Left ventricle myocardium superior (tissue), 1 donor: ENCODE data around the gene SPATA7. TPM values are rescaled to one million over a fixed set of nuclear protein-coding genes. Genes with fewer than 3 reads are reported as not detected.

Experiments
- ATAC-seq: fragments of 200-7000 bp; cut with Tn5 transposase; one replicate; pipeline ENCODE4 v1.9.1; 2020; ENCODE audit warnings: mild to moderate bottlenecking, moderate library complexity
- DNase-seq: peaks from one replicate; pipeline ENCODE4 v3.0.0-alpha.2; 2020
- intact Hi-C: fragments of 100-400 bp; cut with micrococcal nuclease; formaldehyde crosslinking; loops from one replicate; pipeline ENCODE4 v1.11.0; 2022
- total RNA-seq: library from RNA; stranded (reverse); fragmentation: NEBNext Ultra II Directional; extraction: Animal tissue kit (Norgen Biotek cat#: 25700); gene quantifications from one replicate; pipeline ENCODE4 v1.2.1, GENCODE V29; 2021
- donor health status: DM: no; HTN: yes; CAD: no; lungs with severe emphysema.

The SPATA7 gene
- total RNA-seq, 1 donor from 2014 or later = 10.3 TPM

DNA sequence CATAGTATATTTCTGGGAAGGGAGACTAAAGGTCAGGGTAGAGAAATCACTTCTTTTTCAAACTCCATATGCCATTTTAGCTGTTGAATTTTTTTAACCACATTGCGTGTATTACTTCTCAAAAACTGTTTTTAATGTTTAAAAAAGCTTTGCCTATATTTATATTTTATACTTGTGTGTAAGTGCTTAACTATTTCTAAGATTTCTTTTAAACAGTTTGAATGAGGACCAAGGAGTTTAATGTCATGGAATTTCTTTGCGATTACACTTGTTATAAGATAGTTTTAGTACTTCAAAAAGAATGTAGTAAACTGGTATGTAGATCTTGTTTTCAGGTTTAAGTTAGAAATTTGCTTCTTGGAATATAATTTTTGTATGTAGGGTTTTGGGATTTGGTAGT is 7.2 kb downstream of the SPATA7 start:
- DNase-seq (no peak), ATAC-seq (no peak)
- intact Hi-C loops = no loop called here

DNA sequence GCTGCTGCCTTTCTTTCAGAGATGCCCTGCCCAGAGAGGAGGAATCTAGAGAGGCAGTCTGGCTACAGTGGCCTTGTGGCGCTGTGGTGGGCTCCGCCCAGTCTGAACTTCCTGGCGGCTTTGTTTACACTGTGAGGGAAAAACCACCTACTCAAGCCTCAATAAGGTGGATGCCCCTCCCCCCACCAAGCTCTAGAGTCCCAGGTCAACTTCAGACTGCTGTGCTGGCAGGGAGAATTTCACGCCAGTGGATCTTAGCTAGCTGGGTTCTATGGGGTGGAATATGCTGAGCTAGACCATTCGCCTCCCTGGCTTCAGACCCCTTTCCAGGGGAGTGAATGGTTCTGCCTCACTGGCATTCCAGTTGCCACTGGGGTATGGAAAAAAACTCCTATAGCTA is 25.6 kb downstream of the SPATA7 start:
- ATAC-seq = no peak
- no peak for DNase-seq
- intact Hi-C loops = no loop called here

DNA sequence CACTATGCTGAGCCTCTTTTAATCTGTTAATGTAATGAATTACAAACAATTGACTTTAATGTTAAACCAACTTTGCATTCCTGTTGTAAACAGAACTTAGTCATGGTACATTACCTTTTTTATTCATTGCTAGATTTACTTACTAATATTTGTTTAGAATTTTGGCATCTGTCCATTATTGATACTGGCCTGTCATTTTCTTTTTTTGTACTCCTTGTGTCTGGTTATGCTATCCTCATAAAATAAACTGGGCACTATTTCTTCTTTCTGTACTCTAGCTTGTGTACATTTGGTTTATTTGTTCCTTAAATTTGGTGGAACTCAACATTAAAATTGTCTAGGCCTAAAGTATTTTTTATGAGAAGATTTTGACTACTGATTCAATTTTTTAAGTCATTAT is 32.1 kb downstream of the SPATA7 start:
- DNase-seq (no peak), ATAC-seq (no peak)
- intact Hi-C loops = no loop called here

DNA sequence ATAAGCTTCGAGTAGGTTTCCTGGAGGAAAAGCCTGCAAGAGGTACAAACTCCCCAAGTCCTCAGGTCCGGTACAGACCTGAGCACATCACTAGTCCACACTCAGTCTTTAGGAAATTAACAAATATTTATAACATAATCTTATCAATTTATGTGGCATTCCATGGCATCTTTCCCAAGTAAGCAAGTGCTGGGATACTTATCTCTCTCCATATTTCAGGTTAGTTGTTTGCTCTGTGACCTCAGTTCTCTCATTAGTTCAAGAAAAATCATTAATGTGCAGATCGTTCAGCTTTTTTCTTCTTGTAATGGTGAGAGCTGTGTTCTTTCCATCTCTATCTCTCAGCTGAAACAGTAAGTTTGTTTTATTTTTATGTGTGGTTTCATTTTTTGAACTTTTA is 34.7 kb downstream of the SPATA7 start:
- ATAC-seq (no peak), DNase-seq (no peak)
- intact Hi-C loops = no loop called here

DNA sequence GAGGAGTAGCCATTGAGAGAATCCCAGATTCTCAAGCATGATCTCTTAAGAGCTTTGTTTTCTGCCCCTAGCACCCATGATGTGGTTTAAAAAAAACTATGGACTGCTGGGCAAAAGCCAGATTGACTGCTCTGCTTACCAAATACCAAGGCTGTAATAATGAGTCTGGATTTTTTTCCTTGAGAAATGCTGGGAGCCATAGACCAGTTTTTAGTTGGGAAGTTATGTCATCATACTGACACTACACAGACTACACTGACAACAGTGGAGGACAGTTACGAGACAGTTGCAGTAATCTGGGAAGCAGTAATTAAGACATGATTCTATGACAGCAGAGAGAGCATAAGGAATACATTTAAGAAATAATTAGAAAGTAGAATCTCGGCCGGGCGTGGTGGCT is 35.8 kb downstream of the SPATA7 start:
- DNase-seq (no peak), ATAC-seq (no peak)
- intact Hi-C loops = no loop called here

DNA sequence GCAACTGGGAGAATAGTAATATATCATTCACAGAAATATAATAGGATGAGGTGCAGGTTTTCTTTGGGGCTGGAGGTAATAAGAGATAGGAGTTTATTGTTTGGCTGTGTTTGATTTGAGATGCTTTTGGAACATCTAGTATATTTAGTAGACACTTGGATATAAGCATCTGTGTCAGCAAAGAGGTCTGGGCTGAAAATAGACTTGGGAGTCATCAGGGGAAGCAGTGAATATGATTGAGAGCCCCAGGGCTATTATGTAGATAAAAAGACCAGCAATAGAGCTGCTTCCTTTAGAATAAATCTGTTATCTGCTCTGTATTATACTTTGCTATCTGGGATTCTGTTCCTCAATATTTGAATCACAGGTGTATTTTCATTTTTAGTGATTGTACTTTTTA is 36.6 kb downstream of the SPATA7 start:
- intact Hi-C loops = no loop called here
- ATAC-seq (peak; percentile 72), DNase-seq (no peak)

DNA sequence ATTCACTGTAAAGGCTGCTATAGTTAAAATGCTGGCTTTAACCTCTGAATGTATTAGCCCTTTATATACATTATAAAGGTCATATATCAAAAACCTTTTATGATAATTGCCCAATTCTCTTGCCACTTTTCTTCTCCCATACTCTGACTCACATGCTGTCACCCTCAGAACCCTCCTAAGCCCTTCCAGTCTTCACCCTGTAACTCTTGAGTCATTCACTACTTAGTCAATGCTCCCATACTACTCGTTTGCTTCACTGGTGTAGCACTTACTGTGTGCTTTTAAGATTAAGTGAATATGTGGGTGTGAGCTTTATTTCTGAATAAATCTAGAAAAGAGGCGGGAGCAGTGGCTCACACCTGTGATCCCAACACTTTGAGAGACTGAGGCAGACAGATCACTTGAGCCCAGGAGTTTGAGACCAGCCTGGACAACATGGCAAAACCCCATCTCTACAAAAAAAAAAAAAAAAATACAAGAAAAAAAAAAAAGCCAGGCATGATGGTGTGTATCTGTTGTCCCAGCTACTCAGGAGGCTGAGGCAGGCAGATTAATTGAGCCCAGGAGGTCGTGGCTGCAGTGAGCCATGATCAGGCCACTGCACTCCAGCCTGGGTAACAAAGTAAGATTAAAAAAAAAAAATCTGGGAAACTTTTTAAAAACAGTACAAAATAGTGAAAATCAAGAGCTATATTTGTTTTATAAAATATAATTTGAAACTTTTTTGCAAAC is 37.6 kb downstream of the SPATA7 start:
- ATAC-seq (no peak), DNase-seq (no peak)
- intact Hi-C loops = no loop called here

DNA sequence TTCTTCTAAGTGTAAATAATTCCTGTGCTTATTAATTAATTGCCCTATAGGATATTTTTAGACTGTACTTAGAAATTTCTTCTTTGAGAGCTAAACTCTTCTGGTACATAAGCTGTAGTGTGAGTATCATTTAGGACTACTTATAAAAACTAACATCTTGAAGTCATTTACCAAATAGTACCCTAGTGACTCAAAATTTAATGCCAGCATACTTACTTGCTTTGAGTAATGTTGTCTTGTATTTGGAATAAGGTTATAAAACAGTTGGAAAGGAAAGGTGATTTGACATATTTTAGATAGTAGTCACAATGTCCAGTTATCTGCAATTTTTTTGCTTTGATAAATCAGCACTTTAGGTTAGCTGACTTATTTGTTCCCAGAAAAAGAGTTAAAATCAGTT is 39.1 kb downstream of the SPATA7 start:
- DNase-seq (no peak), ATAC-seq (no peak)
- intact Hi-C loops = no loop called here

DNA sequence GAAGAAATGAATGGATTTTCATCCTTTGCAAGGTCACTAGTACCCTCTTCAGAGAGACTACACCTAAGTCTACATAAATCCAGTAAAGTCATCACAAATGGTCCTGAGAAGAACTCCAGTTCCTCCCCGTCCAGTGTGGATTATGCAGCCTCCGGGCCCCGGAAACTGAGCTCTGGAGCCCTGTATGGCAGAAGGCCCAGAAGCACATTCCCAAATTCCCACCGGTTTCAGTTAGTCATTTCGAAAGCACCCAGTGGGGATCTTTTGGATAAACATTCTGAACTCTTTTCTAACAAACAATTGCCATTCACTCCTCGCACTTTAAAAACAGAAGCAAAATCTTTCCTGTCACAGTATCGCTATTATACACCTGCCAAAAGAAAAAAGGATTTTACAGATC is 40.8 kb downstream of the SPATA7 start:
- no peak for DNase-seq
- intact Hi-C loops = no loop called here
- peak; percentile 26 for ATAC-seq

DNA sequence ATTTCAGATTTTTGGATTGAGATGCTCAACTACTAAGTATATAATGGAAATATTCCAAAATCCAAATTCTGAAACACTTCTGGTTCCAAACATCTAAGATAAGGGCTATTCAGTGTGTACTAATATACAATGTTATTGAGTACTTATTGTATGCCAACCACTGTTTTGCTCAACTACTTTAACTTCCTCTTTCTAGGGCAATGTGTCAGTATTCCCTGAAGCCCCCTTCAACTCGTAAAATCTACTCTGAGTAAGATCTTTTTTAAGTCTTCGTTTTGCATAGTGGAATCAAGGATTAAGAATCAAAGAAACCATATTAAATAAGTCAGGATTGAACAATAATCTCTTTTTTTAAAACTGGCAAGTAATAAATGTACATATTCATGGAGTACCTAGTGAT is 45.5 kb downstream of the SPATA7 start:
- no peak for DNase-seq
- intact Hi-C loops = no loop called here
- no peak for ATAC-seq

DNA sequence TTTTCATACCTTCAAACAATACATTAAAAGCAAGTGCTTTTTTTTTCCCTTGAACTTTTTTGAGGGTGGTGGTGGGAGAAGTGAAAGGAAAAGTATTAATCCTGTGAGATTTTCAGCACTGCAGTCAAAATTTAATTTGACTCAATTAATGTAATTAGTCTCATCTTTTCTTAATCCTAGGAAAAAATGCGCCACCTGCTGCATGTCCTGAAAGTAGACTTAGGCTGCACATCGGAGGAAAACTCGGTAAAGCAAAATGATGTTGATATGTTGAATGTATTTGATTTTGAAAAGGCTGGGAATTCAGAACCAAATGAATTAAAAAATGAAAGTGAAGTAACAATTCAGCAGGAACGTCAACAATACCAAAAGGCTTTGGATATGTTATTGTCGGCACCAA is 52.2 kb downstream of the SPATA7 start:
- ATAC-seq (no peak), DNase-seq (no peak)
- intact Hi-C loops = no loop called here

DNA sequence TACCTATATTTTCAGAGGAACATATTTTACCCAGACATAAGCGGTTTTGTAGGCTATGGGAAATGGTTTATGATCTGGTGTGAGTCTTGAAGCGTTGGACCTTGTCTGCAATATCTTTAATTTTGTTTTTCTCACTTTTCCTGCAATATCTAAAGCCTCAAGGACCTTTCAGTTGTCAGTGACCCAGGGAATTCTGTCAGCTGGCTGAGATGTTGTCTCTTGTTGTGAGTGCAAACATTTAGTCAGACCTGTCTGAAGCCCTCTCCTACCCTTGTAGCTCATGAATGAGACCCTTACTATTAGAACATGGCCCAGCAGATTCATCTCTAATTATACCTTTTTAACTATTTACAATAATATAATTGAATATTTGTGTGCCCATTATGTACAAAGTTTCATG is 53.6 kb downstream of the SPATA7 start:
- intact Hi-C loops = no loop called here
- no peak for ATAC-seq

DNA sequence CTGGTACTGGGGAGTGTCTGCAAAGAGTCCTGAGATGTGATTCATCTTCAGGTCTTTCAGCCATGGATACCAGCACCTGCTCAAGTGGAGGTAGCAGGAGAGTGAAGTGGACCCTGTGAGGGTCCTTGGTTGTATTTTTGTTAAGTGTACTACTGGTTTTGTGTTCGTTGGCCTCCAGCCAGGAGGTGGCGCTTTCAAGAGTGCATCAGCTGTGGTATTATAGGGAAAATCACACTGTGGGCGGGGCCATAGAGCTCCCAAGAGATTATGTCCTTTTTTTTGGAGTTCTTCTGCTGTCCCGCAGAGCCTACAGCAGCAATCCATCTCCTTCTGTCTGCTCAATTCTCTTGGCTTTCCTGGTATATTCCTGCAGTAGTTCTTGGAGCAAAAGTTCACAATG is 66.8 kb downstream of the SPATA7 start:
- intact Hi-C loops = no loop called here
- DNase-seq (peak; percentile 12), ATAC-seq (no peak)

More for the DNA sequence above, 53.6 kb downstream of the SPATA7 start:
- DNase-seq = no peak

DNA sequence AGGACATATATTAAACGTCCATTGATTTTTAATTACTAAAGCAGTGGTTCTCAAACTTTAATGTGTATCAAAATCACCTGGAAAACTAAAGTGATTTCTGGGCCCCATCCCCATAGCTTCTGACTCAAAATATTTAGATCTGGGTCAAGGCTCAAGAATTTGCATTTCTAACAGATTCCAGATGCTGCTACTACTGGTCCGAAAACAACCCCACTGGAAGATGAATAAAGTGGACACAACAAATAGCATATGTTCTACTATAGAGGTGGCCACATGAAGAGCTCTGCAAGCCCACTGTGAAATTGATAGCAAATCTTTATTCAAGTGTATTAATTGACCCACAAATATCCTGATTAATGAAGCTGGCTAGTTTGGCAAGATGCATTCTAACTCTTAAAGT is 69.4 kb downstream of the SPATA7 start:
- ATAC-seq (no peak), DNase-seq (no peak)
- intact Hi-C loops = no loop called here

DNA sequence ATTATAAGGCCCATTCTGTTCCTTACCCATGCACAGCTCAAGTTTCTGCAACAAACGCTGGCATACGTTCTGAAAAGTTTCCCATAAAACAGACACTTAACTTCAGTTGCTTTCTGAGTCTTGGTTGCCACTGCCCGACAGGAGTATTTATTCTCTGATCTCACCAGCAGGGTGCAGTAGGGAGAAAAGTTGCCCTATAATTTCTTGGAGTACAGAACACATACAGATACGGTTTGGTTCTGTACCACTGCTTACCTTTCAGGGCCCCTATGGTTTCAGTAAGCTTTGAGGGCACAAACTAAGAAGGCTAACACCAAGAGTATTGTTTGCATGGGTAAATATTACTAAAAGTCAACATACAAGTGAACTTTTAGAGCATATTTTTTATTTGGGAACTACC is 77.9 kb downstream of the SPATA7 start:
- intact Hi-C loops = no loop called here
- ATAC-seq (peak; percentile 27), DNase-seq (no peak)

DNA sequence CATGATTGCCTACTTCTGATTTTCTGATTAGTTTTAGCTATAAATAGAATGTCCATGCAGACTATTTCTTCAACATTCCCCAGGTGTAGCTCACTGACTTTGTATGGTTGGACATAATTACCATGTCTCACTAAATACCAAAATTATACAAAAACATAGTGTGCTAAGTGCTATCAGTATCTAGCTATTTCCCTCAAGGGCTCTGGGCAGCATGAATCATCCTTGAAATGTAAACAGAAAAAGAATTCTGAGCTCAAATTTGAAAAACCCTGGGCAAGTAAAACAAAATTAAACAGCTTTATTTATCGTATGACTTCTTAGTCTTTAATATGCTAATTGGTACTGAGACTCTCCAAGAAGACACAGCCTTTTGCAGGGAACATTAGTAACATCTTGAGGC is 82.9 kb downstream of the SPATA7 start:
- no peak for DNase-seq
- no peak for ATAC-seq
- intact Hi-C loops = no loop called here

DNA sequence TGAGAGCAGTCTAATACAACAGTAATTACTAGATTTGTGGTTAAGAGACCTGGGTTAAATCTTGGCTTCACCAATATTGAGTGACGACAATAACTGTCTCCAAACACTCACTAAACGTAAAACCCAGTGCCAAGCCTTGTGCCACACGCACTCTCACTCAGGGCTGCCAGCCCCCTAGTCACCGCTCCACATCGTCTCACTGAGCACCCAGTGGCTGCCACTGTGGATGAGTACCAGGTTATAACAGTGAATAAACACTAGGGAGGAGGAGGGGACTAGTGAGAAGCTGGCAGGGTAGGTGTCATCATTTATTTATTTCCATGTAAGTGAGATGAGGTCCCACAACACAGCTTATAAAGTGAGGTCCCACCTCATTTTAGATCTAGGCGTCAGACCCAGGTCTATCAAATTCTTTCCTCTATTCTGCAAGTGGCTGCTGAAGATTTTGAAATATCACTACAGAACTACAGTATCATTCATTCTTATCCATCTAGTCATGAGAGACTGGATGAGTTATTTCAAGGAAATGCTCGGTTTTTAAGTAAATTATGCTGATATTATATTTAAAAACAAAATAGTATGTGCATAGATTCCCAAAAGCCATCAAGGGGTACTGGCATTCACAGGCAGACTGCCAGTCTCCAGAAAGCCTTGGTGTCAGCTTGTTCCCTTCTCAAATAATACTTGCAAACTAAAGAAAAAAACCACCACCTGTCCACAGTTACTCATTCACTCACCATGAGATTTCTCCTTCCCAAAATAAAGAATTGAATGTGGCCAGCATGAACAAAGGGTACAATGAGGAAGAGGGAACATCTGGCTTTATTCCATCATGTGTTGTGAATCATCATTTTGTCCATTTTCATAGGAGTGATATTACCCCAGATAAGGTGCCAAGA is 85.3 kb downstream of the SPATA7 start:
- intact Hi-C loops = no loop called here
- peak; percentile 45 for DNase-seq
- peak; percentile 79 for ATAC-seq

DNA sequence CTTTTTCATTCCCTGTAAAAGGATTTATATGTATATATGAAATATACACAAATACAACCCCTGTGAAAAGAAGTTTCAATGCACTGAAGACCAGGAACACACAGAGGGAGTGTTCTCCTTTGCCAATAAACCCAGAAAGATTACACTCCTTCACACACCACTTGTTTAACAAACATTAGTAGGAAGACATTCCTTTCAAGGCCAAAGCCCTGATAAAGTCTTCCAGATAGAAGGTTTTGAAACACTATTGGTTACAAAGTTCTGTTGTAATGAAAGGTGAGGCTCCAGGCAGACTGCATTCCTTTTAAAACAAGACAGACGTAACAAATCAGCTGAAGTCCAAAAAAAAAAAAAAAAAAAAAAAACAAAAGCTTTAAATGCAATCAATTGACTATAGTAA is 88.3 kb downstream of the SPATA7 start:
- ATAC-seq (no peak), DNase-seq (no peak)
- intact Hi-C loops = no loop called here

DNA sequence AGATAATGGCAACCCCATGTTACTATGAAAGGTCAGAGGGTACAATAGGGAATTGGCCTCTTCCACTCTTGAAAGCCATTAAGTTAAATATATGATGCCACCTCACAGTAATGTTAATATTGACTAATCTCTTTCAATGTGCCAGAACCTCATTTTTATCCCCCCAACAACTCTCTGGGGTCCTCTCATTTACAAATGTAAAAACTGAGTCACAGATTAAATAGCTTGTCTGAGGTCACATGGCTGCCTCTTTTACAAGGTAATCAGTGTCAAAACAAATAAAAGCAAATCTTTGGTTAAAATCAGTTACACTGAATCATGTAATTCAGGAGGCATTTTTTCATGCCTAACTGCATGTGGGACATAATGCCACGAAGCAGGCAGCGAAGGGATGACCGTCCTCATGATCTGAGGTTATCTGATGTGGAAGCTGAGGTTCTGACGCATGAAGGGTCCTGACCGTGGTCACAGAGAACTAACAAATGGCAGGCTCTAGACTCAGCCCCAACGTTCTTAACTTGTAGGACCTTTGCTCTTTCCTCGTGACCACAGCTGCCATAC is 90.8 kb downstream of the SPATA7 start:
- intact Hi-C loops = no loop called here
- ATAC-seq (no peak), DNase-seq (no peak)

DNA sequence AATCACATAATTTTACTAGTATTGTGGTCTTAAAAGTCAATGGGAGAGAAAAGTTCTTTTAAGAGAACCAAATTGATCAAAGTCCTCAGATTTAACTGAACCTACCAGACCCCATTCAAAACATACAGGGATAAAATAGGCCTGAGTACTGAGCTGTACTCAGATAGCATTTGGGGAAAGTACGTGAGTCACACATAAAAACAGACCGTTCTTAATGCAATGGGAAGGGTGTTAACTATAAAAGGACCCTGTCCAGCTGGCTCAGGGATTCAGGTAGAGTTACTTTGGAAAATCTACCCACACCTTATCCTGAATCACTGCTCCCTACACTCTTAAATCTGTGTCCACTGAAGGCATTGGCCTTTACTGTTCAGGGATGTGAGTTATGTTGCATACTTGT is 91.4 kb downstream of the SPATA7 start:
- ATAC-seq (peak; percentile 17), DNase-seq (no peak)
- intact Hi-C loops = no loop called here
